ENCODE measurements around the gene GFOD2. TPM values are rescaled to one million over a fixed set of nuclear protein-coding genes. Genes with fewer than 3 reads are reported as not detected.

The GFOD2 gene
- total RNA-seq, 4 donors from 2014 or later = 21.9 to 32.2 (median 24.3) TPM

DNA sequence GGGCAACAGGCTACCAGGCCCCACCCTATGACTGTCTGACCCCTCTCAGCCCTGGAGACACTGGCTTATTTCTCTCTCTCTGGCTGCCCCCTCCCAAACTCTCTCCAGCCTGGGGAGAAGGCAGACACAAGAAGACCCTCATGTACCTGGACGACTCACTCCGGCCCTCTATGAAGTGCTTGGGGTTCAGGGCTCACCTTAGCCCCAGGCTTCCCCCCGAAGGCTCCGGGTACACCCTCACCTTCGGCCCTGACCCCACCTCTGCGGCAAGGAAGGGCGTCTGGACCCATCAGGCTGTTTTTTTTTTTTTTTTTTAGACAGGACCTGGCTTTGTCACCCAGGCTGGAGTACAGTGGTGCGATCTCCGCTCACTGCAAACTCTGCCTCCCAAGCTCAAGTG lies 75.1 kb downstream of the GFOD2 start:
- intact Hi-C loops (cut with DNase I; ENCODE audit: low total_unique reads) (loop anchor here (5.0 kb wide), 1 partner anchor 97 kb away; no protein-coding TSS in a partner anchor), in situ Hi-C loops (cut with MboI; ENCODE audit: low pct_ligation_motif_present in 1 of 4, low pct_unique_long_range_greater_than_20kb in 1 of 4, low sequenced_read_pairs in 3 of 4) (loop anchor here in 1 of 4 donors (10.0 kb wide), 1 partner anchor 89 kb away; no protein-coding TSS in a partner anchor)
- TF ChIP-seq EP300 (IDR thresholded peaks at IDR 0.05; ENCODE audit: low read depth) (no peak), POLR2AphosphoS5 (IDR thresholded peaks at IDR 0.05) (no peak), POLR2A (IDR thresholded peaks at IDR 0.05) (no peak)
- TF ChIP-seq, protein P1, sequence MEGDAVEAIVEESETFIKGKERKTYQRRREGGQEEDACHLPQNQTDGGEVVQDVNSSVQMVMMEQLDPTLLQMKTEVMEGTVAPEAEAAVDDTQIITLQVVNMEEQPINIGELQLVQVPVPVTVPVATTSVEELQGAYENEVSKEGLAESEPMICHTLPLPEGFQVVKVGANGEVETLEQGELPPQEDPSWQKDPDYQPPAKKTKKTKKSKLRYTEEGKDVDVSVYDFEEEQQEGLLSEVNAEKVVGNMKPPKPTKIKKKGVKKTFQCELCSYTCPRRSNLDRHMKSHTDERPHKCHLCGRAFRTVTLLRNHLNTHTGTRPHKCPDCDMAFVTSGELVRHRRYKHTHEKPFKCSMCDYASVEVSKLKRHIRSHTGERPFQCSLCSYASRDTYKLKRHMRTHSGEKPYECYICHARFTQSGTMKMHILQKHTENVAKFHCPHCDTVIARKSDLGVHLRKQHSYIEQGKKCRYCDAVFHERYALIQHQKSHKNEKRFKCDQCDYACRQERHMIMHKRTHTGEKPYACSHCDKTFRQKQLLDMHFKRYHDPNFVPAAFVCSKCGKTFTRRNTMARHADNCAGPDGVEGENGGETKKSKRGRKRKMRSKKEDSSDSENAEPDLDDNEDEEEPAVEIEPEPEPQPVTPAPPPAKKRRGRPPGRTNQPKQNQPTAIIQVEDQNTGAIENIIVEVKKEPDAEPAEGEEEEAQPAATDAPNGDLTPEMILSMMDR (IDR thresholded peaks at IDR 0.05) = no peak
- no peaks in the 10 kb centered on the region for H3K9me3 ChIP-seq
- no peak overlapping the region for H3K27ac ChIP-seq
- H3K27me3 ChIP-seq = peaks cover 54% of the 10 kb centered on the region
- DNase-seq = no peak
- WGBS, 2 donors (ENCODE audit: low coverage in 1 of 2) = 89% methylated on average over 9 of the region's 9 CpGs; no CpG with 5 or more reads in 1 of the 2 donors
- no peak overlapping the region for H3K4me3 ChIP-seq
- H3K4me1 ChIP-seq = peaks cover 0 to 22% (median 8%) of the 10 kb centered on the region in 4 donors
- H3K36me3 ChIP-seq = peaks cover 0 to 5% (median under 1%) of the 10 kb centered on the region in 4 donors

DNA sequence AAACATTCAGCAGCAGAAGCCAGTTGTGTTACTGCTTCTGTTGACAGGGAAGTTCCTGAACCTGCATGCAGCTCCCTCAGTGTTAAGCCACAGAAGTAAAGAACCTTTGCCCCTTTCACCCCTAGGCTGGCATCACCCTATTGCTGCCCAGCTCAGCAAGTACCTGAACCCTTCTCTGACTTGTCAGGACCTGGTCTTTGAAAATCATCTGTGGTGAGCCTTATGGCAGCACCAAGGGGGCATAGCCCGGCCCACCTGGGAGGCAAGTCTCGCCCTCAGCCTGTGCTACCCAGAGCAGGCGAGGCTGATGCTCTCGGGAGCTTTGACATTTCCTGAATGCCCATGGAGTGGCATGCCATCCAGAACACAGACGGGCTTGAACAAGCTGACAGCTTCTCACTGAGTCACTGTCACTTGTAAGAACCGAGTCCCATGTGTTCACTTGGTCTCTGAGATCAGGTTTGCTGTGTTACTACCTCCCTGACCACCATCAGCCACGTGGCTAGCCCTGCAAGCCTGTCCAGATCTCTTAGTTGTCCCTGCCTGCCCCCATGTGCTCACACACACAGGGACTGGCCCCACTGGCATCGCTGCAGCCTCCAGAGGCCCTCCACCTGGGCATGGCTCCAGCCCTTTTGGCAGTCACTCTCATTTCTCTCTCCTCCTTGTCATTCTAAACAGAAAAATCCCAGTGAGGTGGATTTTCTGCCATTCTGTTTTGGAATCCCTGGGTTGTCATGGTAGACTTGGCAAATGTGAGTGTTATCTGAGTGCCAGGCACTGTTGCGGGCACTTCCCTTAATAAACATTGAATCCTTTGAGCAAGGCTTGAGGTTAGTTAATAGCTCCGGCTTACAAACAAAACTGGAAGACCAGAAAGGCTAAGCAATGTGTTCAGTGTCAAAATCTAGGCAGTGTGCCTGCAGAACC lies 77.1 kb downstream of the GFOD2 start:
- Histone ChIP-seq H3K4me3 (no peak overlapping the region), H3K27me3 (peaks cover 34% of the 10 kb centered on the region), H3K27ac (peak overlapping the region in 1 of 4 donors; percentile 23), H3K4me1 (peaks cover 0 to 18% (median 8%) of the 10 kb centered on the region in 4 donors), H3K36me3 (peaks cover 0 to 20% (median 9%) of the 10 kb centered on the region in 4 donors), H3K9me3 (no peaks in the 10 kb centered on the region)
- in situ Hi-C loops (cut with MboI; ENCODE audit: low pct_ligation_motif_present in 1 of 4, low pct_unique_long_range_greater_than_20kb in 1 of 4, low sequenced_read_pairs in 3 of 4) = loop anchor here in 1 of 4 donors (10.0 kb wide), 1 partner anchor 87 kb away; no protein-coding TSS in a partner anchor
- no peak for DNase-seq
- intact Hi-C loops (cut with DNase I; ENCODE audit: low total_unique reads) = loop anchor here (5.0 kb wide), 1 partner anchor 95 kb away; no protein-coding TSS in a partner anchor
- 38 to 51% methylated on average over 1 to 5 of the region's 10 CpGs for WGBS, 2 donors (ENCODE audit: low coverage in 1 of 2)
- TF ChIP-seq POLR2AphosphoS5 (IDR thresholded peaks at IDR 0.05) (peak in 2 of 3 donors; percentile 30 to 36), EP300 (IDR thresholded peaks at IDR 0.05; ENCODE audit: low read depth) (no peak)

DNA sequence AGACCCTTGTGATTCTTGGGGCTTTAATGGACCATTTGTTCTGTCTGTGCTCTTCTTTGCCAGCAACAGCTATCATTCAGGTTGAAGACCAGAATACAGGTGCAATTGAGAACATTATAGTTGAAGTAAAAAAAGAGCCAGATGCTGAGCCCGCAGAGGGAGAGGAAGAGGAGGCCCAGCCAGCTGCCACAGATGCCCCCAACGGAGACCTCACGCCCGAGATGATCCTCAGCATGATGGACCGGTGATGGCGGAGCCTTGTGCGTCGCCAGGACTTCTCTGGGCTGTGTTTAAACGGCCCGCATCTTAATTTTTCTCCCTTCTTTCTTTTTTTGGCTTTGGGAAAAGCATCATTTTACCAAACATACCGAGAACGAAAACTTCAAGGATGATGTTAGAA lies 81.5 kb downstream of the GFOD2 start:
- intact Hi-C loops (cut with DNase I; ENCODE audit: low total_unique reads) = no loop called here
- H3K27ac ChIP-seq = no peak overlapping the region
- TF ChIP-seq EP300 (IDR thresholded peaks at IDR 0.05; ENCODE audit: low read depth) (no peak), POLR2A (IDR thresholded peaks at IDR 0.05) (no peak), POLR2AphosphoS5 (IDR thresholded peaks at IDR 0.05) (no peak)
- TF ChIP-seq, protein P1 (IDR thresholded peaks at IDR 0.05) = no peak
- in situ Hi-C loops (cut with MboI; ENCODE audit: low pct_ligation_motif_present in 1 of 4, low pct_unique_long_range_greater_than_20kb in 1 of 4, low sequenced_read_pairs in 3 of 4) = loop anchor here in 1 of 4 donors (10.0 kb wide), 1 partner anchor 63 kb away; no protein-coding TSS in a partner anchor
- H3K9me3 ChIP-seq = no peaks in the 10 kb centered on the region
- peaks cover 0 to 47% (median 19%) of the 10 kb centered on the region in 4 donors for H3K36me3 ChIP-seq
- no peak overlapping the region for H3K4me3 ChIP-seq
- H3K27me3 ChIP-seq = no peaks in the 10 kb centered on the region
- no peak for DNase-seq
- H3K4me1 ChIP-seq = peaks cover 0 to 8% (median 0%) of the 10 kb centered on the region in 4 donors
- 89 to 93% methylated on average over 12 of the region's 12 CpGs for WGBS, 2 donors (ENCODE audit: low coverage in 1 of 2)

DNA sequence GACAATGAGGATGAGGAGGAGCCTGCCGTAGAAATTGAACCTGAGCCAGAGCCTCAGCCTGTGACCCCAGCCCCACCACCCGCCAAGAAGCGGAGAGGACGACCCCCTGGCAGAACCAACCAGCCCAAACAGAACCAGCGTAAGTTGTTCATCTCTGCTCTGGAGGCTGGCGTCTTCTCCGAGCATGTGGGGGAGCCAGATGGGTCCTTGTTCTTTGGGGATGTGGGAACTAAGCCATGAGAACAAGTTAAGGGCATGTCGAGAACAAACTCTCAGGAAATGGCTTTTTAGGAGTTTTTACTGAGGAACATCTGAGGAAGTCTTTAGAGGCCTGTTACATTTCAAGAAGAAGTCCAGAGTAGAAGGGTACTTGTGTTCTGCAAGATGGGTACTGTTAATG lies 82.4 kb downstream of the GFOD2 start:
- H3K9me3 ChIP-seq = no peaks in the 10 kb centered on the region
- peaks cover 0 to 54% (median 21%) of the 10 kb centered on the region in 4 donors for H3K36me3 ChIP-seq
- H3K4me3 ChIP-seq = no peak overlapping the region
- in situ Hi-C loops (cut with MboI; ENCODE audit: low pct_ligation_motif_present in 1 of 4, low pct_unique_long_range_greater_than_20kb in 1 of 4, low sequenced_read_pairs in 3 of 4) = loop anchor here in 1 of 4 donors (10.0 kb wide), 1 partner anchor 62 kb away; no protein-coding TSS in a partner anchor
- H3K27me3 ChIP-seq = no peaks in the 10 kb centered on the region
- TF ChIP-seq POLR2A (IDR thresholded peaks at IDR 0.05) (no peak), EP300 (IDR thresholded peaks at IDR 0.05; ENCODE audit: low read depth) (no peak), POLR2AphosphoS5 (IDR thresholded peaks at IDR 0.05) (no peak)
- TF ChIP-seq, protein P1 (IDR thresholded peaks at IDR 0.05) = no peak
- DNase-seq = no peak
- no peaks in the 10 kb centered on the region for H3K4me1 ChIP-seq
- no peak overlapping the region for H3K27ac ChIP-seq
- 91% methylated on average over 8 of the region's 8 CpGs; no CpG with 5 or more reads in 1 of the 2 donors for WGBS, 2 donors (ENCODE audit: low coverage in 1 of 2)
- intact Hi-C loops (cut with DNase I; ENCODE audit: low total_unique reads) = no loop called here

All from transverse colon (tissue), 4 donors.